Fibroblast of skin of scalp (primary cell): ENCODE measurements around the gene CMC1.
A peak's percentile ranks its signal among the peaks of the same experiment; 100 is the strongest.
"Not testable (repeated sequence)": the region's sequence is repeated elsewhere in the genome, so short reads cannot be mapped to it uniquely, and the experiment has no call there.

Source experiments
- DNase-seq: peaks from one replicate; pipeline ENCODE4 v3.0.0-alpha.2; 2013

Gene CMC1

DNA sequence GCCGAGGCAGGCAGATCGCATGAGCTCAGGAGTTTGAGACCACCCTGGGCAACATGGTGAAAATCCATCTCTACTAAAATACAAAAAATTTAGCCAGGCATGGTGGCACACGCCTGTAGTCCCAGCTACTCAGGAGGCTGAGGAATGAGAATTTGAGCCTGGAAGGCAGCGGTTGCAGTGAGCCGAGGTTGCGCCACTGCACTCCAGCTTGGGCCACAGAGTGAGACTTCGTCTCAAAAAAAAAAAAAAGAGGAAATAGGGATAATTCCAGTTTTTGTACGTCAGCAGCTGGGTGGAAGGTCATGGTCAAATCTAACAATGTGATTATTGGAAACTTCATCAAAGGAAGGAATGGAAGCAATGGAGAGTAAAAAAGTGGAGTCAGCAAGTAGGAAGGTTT, 3.1 kb downstream of the CMC1 start:
- no peak for DNase-seq

DNA sequence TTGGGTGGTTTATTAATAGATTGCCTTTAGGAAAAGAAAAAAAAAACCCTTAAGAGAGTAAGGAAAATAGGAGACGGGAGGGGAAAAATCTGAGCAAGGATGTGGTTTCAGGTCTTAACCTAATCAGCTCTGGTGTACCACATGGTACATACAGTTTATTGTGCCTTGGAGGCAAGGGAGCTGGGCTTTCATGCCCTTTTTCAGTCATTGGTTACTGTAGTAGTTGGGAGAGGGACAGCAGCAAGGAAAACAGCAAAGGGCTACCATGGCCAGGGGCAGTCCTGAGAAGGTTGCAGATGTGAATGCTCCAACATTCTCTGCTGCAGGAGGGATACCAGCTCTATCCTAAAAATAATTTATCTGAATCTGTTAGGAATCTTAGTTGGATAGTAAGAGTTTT, 5.9 kb downstream of the CMC1 start:
- no peak for DNase-seq

DNA sequence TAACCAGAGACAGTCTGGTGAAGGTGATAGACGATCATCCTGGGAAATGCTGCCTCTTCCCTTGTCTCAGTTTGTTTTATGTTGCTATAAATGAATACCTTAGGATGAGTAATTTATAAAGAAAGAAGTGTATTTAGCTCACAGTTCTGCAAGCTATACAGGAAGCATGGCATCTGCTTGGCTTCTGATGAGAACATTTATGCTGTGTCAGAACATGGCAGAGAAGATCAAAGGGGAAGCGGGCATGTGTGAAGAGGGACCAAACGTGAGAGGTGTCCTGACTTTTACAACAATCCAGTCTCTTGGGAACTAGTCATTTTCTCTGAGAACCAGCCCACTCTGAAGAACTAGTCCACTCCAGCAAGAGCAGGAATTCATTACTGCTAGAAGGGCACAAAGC, 9.6 kb downstream of the CMC1 start:
- DNase-seq = no peak

DNA sequence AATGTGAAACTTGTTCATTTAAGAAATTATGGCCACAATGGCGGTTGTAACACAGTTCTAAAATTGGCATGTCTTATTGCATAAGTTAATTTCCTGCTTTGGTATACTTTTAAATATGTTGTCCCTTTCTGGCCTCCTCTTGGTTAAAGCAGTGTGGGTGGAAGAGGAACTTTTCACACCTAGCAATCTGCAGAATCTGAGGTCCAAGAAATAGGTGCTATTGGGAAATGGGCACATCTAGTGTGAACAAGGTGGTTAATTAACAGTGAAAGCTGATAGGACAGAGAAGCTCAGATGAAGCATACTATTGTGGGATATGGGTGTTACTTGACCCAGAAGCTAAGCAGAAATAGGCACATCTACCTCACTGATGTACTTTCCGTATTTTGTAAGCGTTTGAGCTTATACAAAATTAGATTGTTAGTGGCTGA, 10.6 kb downstream of the CMC1 start:
- DNase-seq = no peak

DNA sequence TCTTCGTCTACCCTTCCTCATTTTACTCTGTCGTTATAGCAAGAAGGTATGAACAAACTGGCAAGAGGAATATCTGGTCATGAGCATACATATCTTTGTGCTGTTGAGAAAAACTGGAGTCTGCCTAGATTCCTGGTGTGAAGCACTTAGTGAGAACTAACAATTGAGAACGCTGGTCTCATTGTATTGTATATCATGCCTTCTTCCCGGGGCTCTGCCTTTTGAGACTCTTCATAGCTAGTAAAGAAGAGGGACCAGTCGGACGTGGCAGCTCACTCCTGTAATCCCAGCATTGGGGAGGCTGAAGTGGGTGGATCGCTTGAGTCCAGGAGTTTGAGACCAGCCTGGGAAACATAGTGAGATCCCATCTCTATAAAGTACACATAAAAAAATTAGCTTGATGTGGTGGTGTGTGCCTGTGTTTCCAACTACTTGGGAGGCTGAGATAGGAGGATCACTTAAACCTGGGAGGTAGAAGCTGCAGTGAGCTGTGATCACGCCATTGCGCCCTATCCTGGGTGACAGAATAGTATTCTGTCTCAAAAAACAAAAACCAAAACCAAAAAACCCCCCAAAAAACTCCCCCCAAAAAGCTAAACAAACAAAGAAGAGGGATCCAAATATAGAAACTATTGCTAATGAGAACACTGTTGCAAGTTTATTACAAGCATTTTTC, 11.8 kb downstream of the CMC1 start:
- DNase-seq = no peak

DNA sequence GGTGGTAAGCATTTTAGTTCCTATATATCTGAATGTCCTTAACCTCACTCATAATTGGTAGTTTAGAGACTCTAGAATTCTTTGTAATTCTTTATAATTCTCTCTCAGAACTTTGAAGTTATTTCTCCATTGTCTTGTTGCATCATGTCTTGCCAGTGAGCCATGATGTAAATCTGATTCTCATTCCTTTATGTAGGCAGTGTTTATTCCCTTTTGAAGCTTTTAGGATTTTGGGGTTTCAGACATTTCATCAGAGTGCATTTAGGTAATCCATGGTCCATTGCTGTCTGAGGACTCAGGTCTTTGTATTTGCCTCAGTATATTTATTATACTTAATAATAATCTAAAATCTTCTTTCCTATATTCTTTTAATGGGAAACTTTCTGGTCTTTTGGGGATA, 20.6 kb downstream of the CMC1 start:
- no peak for DNase-seq

DNA sequence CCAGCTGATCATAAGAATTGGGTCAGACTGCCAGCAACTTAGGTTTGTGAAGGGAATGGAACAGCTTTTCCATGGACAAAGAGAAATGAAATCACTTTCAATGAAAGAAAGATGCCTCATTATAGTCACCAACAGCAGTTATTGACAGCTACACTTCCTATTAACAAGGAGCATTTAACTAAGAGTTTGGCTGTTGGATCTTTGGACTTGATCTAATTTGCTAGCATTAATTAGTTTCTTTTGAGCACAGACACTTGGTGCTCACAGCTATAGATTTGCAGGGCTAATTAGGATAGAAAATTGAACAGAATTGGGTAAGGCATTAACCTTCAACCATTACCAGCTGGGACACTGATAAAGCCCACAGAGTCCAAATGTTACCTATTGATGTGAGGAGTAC, 24.2 kb downstream of the CMC1 start:
- DNase-seq = no peak

DNA sequence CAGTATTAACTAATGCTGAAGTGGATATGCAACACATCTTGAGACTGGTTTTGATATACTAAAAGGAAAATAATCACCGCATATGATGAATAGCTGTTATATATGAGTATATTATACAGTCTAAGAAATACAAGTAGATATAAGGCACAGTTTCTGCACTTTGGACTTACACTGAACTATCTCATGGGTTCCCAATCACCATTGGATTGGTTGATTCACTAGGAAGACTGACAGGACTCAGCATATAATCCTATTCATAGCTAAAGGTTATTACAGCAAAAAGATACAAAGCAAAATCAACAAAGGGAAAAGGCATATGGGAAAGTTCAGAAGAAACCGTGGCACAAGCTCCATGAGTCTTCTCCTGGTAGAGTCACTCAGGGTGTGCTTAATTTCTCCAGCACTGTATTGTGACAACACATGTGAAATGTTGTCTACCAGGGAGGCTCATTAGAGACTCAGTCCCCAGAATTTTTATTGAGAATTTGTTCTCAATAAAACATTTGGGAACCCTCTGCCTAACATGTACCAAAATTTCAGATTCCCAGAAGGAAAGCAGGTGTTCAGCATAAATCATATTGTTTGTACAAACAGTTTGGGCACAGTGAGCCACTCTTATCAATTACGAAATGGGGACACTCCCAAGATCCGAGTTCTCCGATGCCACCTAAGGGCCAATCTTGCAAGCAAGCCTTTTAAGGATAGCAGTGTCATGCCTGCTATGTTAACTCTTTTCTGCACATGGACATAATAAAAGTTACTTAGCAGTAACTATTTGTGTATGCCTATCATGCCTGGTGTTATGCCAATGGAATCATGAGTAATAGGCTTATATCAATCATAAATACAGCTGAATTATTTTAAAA, 26.8 kb downstream of the CMC1 start:
- no peak for DNase-seq

DNA sequence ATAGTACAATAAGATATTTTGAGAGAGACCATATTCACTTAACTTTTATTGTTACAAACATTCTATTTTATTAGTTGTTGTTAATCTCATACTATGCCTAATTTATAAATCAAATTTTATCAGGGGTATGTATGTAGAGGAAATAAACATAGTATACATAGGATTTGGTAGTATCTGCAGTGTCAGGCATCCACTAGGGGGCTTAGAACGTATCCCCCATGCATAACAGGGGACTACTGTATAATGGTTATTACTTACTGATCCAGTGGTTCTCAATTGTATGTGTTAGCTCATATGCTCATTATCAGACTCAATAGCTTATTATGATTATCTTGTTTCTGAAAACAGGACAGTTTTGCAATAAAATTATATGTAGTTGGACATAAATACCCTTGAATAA, 27.6 kb downstream of the CMC1 start:
- DNase-seq = no peak

DNA sequence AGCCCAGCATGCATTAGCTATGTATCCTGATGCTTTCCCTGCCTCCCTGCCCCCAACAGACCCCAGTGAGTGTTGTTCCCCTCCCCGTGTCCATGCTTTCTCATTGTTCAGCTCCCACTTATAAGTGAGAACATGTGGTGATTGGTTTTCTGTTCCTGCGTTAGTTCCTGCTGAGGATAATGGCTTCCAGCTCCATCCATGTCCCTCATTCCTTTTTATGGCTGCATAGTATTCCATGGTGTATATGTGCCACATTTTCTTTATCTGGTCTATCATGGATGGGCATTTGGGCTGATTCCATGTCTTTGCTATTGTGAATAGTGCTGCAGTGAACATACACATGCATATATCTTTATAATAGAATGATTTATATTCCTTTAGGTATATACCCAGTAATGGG, 28.5 kb downstream of the CMC1 start:
- DNase-seq = not testable (repeated sequence)

DNA sequence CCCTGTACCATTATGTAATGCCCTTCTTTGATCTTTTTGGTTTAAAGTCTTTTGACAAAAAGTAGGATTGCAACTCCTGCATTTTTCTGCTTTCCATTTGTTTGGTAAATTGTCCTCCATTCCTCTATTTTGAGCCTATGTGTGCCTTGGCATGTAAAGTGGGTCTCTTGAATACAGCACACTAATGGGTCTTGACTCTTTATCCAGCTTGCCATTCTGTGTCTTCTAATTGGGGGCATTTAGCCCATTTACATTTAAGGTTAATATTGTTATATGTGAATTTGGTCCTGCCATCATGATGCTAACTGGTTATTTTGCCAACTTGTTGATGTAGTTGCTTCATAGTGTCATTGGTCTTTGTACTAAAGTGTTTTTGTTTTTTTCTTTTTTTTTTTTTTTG, 32.4 kb downstream of the CMC1 start:
- no peak for DNase-seq

DNA sequence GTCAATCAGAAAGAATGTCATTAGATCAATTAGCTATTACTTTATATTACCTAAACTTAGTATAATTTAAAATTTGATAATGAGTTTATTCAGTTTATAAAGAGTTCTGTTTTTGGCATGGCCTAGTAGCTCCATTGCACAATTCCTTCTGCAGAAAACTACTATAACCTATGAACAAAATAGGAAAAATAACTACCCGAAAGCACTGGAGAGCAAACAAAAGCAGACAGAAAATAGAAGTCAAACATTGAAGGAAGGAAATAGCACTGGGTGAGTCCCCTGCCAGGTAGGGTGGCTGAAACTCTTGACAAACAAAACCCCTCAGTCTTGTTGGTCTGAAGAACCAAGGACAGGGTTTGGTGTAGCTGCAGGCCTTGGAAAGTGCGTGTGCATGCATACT, 37.5 kb downstream of the CMC1 start:
- no peak for DNase-seq

DNA sequence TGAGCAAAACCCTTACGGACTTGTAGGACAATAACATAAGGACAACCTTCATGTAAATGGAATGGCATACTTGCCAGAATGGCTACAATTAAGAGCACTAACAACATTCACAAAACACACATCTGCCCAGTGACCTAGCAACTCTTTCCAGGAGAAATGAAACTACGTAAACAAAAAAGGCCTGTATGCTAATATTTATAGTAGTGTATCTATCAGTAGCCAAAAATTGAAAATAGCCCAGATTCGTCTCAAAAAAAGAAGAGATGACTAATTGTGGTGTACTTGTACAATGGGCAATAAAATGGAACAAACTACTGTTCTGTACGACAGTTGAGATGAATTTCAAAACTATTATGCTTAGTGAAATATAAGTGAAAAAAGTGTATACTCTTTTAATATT, 38.4 kb downstream of the CMC1 start:
- no peak for DNase-seq

DNA sequence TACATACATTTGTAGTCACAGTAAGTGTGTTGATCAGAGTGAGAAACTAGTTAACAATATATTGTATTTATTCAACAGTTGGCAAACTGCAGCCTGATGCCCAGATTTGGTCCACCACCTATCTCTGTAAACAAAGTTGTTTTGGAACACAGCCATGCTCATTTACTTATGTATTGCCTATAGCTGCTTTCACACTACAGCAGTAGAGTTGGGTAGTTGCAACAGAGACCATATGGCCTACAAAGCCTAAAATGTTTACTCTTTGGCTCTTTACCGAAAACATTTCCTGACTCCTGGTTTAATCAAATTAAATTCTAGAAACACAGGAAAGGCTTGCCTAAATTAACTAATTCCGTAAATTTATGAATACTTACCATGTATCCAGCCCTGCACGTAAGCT, 39.4 kb downstream of the CMC1 start:
- no peak for DNase-seq

DNA sequence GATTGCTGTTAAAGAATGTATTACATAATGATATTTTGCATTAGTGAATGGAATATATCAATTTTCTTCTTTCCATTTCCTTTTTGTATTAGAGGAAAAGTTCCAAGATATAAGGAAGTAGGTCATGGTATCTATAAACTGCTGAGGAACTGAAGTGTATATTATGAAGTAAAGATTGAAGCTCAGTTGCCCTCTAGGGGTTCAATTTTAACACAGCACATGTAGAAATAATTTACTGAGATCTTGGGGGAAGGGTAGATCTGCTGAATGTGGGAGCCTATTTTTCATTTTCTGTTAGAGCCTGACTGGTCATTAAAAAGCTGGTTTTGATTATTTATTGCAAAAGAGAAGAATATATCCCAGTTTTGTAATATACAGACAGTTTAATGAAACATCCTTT, 45.2 kb downstream of the CMC1 start:
- peak; percentile 53 for DNase-seq

DNA sequence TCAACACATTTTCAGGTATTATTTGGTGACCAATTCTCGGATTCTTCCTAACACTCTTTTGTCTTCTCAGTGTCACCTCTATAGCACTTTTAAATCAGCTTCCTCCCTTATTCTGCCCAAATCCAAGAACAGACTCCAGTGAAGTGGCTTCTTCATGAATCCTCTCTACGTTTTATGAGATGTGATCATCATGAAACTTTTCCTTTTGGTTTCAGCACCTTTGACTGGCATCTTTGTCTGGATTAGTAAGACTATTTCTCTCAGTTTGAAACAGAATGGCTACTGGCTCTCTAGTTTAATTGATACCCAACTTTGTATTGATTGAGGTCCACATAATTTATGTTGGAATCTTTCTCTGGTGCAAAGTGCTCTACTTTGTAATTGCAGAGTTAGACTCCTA, 45.6 kb downstream of the CMC1 start:
- no peak for DNase-seq

DNA sequence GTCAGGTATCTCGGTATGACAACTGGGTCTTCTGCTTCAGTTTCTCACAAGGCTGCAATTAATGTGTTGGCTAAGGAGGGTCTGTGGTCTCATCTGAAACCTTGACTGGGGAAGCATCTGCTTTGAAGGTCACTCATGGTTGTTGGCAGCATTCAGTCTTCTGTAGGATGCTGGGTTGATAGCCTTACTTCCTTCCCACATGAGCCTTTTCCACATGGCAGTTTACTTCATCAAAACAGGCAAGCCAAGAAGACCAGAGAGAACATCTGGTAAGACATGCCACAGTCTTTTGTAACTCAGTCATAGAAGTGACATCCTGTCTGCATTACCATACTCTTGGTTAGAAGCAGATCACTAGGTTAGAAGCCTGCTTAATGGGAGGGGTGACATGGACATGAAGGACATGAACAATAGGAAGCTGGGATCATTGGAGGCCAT, 49.5 kb downstream of the CMC1 start:
- DNase-seq = no peak

DNA sequence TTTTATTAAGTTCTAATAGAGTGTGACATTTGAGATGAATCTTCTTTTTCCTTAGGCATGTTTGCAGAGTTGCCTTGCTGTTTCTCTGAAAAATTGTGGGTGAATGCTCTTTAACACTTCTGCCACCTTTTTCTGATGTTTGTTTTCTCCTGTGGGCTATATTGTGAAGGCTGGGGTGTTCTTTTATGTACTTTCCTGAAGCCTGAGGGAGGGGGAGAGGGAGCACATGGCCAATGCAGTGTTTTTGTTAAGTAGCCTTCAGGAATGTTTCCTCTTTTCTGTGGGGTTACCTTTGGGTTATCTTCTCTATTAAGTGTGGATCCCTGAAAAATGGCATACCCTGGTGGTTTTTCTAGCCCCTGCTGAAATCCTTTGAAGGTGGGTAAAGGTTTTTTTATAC, 50.2 kb downstream of the CMC1 start:
- no peak for DNase-seq

DNA sequence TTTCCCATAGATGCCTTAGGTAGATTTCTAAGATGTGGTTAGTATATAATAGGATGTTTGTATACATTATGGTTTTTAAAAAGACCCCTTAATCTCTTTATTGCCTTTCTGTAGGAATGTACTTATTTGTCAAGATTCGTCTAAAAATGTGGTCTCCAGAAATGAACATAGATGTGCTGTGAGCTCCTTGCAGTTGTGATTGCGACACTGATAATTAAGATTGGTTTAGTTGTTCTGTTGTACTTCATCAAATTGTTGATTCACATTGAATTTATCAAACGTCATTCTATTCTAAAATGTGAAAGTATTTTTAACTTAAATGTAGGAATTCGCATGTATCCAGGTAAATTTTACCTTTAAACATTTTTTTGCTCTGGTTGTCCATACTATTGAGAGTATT, 51.2 kb downstream of the CMC1 start:
- DNase-seq = no peak

DNA sequence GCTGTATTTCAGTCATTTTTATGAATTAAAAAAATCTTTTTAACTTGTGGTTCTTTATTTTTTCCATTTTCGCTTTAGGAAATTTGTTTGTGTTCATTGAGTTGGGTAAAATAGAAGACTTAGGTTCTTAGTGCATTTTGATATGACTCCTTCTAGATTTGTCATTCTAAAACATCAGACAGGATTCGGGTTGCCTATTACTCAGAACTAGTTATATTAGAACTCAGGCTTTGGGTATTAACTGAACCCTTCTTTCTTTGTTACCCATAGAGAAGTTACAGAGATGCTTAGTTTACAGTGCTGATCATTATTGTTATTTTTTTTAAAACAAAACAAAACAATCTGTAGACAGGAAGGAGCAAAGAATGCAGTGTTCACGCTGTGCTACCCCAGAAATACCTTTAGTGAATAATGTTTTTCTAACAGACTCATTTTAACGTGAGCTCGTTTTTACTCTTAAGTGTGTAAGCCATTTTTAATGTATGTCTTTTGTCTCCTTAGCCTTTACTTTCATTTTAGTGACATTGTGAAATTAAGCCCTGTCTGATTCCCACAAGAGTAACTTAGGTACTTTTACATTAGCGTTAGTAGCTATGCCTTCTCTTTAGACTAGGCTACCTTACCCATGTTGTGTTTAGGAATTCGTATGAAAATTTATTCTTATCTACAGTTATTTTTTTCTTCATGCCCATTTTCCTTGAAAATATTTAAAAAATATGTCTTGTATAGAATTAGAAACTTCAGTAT, 53.4 kb downstream of the CMC1 start:
- no peak for DNase-seq

DNA sequence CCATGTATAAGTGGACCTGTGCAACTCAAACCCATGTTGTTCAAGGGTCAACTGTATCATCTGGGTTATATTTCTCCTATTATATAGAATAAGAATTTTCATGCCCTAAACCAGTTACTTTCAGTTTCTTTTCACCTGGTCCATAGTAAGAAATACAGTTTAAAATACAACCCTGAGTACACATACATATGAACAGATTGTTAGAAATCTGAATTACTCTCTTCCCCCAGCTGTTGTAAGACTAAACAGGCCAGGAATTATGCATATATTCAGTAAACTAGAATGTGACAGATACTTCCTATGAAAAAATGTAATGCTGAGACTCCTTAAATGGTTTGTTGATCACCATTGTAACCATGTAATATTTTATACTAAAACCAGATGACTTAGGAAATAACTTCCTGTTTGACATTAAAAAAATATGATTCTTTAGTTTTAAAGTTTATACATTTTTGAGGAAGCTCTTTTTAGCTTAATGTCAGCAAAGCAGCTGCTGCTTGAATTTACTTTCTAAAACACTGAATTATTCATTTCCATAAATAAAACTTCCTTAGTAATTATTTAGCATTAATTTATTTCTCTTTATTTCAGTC, 54.6 kb downstream of the CMC1 start:
- DNase-seq = peak; percentile 34

DNA sequence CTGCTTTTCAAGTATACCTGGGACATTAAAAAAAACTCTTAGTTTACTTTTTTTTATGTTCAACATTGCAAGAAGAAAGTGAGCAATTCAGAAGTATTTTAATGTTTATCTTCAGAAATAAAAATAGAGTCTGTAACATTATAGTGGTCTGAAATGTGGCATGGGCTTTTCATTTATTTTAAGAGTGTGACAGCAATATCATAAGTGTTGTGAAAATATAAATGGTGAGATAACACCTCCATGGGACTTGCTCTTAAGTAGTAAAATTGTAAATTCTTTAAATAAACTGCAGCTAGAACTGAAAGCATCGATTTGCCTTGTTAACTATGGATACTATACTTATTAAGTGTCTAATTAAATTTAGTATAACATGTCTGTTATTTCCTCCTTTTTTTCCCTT, 58.3 kb downstream of the CMC1 start:
- no peak for DNase-seq

DNA sequence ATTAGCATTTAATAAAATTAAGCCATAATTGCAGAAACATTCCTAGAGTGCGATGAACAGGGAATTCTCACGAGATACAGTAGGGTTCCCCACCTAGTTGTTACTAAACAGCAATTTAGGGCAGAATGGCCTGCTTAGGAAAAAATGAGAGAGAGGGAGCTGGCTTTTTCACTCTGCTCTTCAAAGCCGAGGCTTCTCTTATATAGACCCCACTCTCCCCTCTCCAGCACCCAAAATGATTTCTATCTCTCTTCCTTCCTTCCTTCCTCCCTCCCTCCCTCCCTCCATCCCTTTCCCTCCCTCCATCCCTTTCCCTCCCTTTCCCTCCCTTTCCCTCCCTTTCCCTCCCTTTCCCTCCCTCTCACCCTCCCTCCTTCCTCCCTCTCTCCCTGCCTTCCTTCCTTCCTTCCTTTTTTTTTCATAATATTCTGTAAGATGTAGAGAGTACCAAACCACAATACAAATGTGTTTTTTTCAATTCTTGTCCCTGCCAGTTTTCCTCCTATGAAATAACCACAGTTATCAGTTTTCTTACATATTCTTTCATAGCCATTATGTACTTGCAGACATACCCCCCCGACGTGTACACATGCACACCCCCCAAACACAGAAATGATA, 59.0 kb downstream of the CMC1 start:
- no peak for DNase-seq
